ENCODE results near the gene SCRN2. TPM values are rescaled to one million over a fixed set of nuclear protein-coding genes. Genes with fewer than 3 reads are reported as not detected.

The SCRN2 gene
- total and polyA plus RNA-seq, 7 experiments from 2014 or later, result 27.5 to 55.9 (median 38.3) TPM

- Mint-ChIP-seq H3K4me1 (peaks cover 0 to 8% (median 0%) of the 10 kb centered on the region in 7 donors), H3K36me3 (peaks cover 0 to 4% (median 0%) of the 10 kb centered on the region in 5 donors), H3K9me3 (no peaks in the 10 kb centered on the region), H3K4me3 (no peak overlapping the region), H3K27ac (no peak overlapping the region), H3K27me3 (peaks cover 42 to 73% (median 47%) of the 10 kb centered on the region in 5 donors)
- no peak for ATAC-seq
- POLR2A ChIA-PET, result interaction anchor here (0.5 kb wide), 1 partner anchor 195 kb away, joined by 3 read pairs; no protein-coding TSS in a partner anchor
- Histone ChIP-seq H3K9me3 (ENCODE audit: control insufficient read depth in 2 of 3, low read length in 3 of 3) (no peaks in the 10 kb centered on the region), H3K4me3 (ENCODE audit: low read length) (no peak overlapping the region), H3K36me3 (ENCODE audit: control insufficient read depth in 2 of 3, insufficient read depth in 3 of 3, low read length in 3 of 3) (no peaks in the 10 kb centered on the region), H3K4me1 (ENCODE audit: control insufficient read depth in 2 of 2, insufficient read depth in 2 of 2, low read length in 2 of 2) (no peaks in the 10 kb centered on the region), H3K27ac (ENCODE audit: low read depth, low read length) (no peak overlapping the region), H3K27me3 (ENCODE audit: control insufficient read depth in 2 of 2, insufficient read depth in 2 of 2, low read length in 2 of 2) (no peaks in the 10 kb centered on the region)
- DNase-seq, result no peak
- CTCF ChIA-PET, result interaction anchor here (1.0 kb wide), 1 partner anchor 16 kb away, joined by 3 read pairs; no protein-coding TSS in a partner anchor
- intact Hi-C loops (cut with micrococcal nuclease), result no loop called here
Measured at GRCh38 chr17:47872019-47872650, 31.1 kb upstream of the SCRN2 start.

GRCh38 chr17:47871048-47871447, 30.0 kb upstream of the SCRN2 start:
- no peaks in the 10 kb centered on the region for H3K27me3 ChIP-seq (ENCODE audit: control insufficient read depth in 2 of 2, insufficient read depth in 2 of 2, low read length in 2 of 2)
- no peak overlapping the region for H3K4me3 Mint-ChIP-seq
- H3K9me3 Mint-ChIP-seq, result no peaks in the 10 kb centered on the region

GRCh38 chr17:47870056-47870455, 29.0 kb upstream of the SCRN2 start:
- H3K4me3 Mint-ChIP-seq, result no peak overlapping the region
- H3K4me1 ChIP-seq (ENCODE audit: control insufficient read depth in 2 of 2, insufficient read depth in 2 of 2, low read length in 2 of 2), result no peaks in the 10 kb centered on the region
- no peak overlapping the region for H3K27ac ChIP-seq (ENCODE audit: low read depth, low read length)
- H3K27me3 ChIP-seq (ENCODE audit: control insufficient read depth in 2 of 2, insufficient read depth in 2 of 2, low read length in 2 of 2), result no peaks in the 10 kb centered on the region
- DNase-seq, result no peak
- CTCF ChIA-PET, result no interaction called here
- no peaks in the 10 kb centered on the region for H3K9me3 Mint-ChIP-seq
- H3K4me3 ChIP-seq (ENCODE audit: low read length), result no peak overlapping the region
- H3K9me3 ChIP-seq (ENCODE audit: control insufficient read depth in 2 of 3, low read length in 3 of 3), result no peaks in the 10 kb centered on the region
- ATAC-seq, result no peak
- no peaks in the 10 kb centered on the region for H3K36me3 ChIP-seq (ENCODE audit: control insufficient read depth in 2 of 3, insufficient read depth in 3 of 3, low read length in 3 of 3)
- peaks cover 38 to 67% (median 43%) of the 10 kb centered on the region in 5 donors for H3K27me3 Mint-ChIP-seq
- no peaks in the 10 kb centered on the region for H3K36me3 Mint-ChIP-seq
- POLR2A ChIA-PET, result interaction anchor here (1.0 kb wide), 1 partner anchor 12 kb away, joined by 3 read pairs; no protein-coding TSS in a partner anchor
- no peak overlapping the region for H3K27ac Mint-ChIP-seq
- peaks cover 0 to 12% (median 6%) of the 10 kb centered on the region in 7 donors for H3K4me1 Mint-ChIP-seq
- intact Hi-C loops (cut with micrococcal nuclease), result no loop called here

More at GRCh38 chr17:47871048-47871447, 30.0 kb upstream of the SCRN2 start:
- Mint-ChIP-seq H3K4me1 (peaks cover 0 to 8% (median 0%) of the 10 kb centered on the region in 7 donors), H3K27ac (no peak overlapping the region), H3K36me3 (peaks cover 0 to 4% (median 0%) of the 10 kb centered on the region in 5 donors), H3K27me3 (peaks cover 42 to 73% (median 47%) of the 10 kb centered on the region in 5 donors)
- H3K36me3 ChIP-seq (ENCODE audit: control insufficient read depth in 2 of 3, insufficient read depth in 3 of 3, low read length in 3 of 3), result no peaks in the 10 kb centered on the region
- H3K27ac ChIP-seq (ENCODE audit: low read depth, low read length), result no peak overlapping the region
- CTCF ChIA-PET, result no interaction called here
- H3K4me1 ChIP-seq (ENCODE audit: control insufficient read depth in 2 of 2, insufficient read depth in 2 of 2, low read length in 2 of 2), result no peaks in the 10 kb centered on the region
- no peaks in the 10 kb centered on the region for H3K9me3 ChIP-seq (ENCODE audit: control insufficient read depth in 2 of 3, low read length in 3 of 3)
- POLR2A ChIA-PET, result no interaction called here
- DNase-seq (no peak), ATAC-seq (no peak)
- no peak overlapping the region for H3K4me3 ChIP-seq (ENCODE audit: low read length)
- intact Hi-C loops (cut with micrococcal nuclease), result no loop called here

GRCh38 chr17:47869114-47869513, 28.0 kb upstream of the SCRN2 start:
- POLR2A ChIA-PET, result interaction anchor here (1.0 kb wide), 1 partner anchor 11 kb away, joined by 3 read pairs; no protein-coding TSS in a partner anchor
- no peaks in the 10 kb centered on the region for H3K36me3 ChIP-seq (ENCODE audit: control insufficient read depth in 2 of 3, insufficient read depth in 3 of 3, low read length in 3 of 3)
- no peaks in the 10 kb centered on the region for H3K9me3 ChIP-seq (ENCODE audit: control insufficient read depth in 2 of 3, low read length in 3 of 3)
- intact Hi-C loops (cut with micrococcal nuclease), result no loop called here
- DNase-seq (no peak), ATAC-seq (no peak)
- Mint-ChIP-seq H3K27ac (no peak overlapping the region), H3K36me3 (no peaks in the 10 kb centered on the region), H3K4me3 (no peak overlapping the region), H3K27me3 (peaks cover 31 to 58% (median 37%) of the 10 kb centered on the region in 5 donors), H3K4me1 (peaks cover 0 to 19% (median 13%) of the 10 kb centered on the region in 7 donors), H3K9me3 (no peaks in the 10 kb centered on the region)
- no peaks in the 10 kb centered on the region for H3K27me3 ChIP-seq (ENCODE audit: control insufficient read depth in 2 of 2, insufficient read depth in 2 of 2, low read length in 2 of 2)
- no peaks in the 10 kb centered on the region for H3K4me1 ChIP-seq (ENCODE audit: control insufficient read depth in 2 of 2, insufficient read depth in 2 of 2, low read length in 2 of 2)
- no peak overlapping the region for H3K27ac ChIP-seq (ENCODE audit: low read depth, low read length)
- CTCF ChIA-PET, result no interaction called here
- H3K4me3 ChIP-seq (ENCODE audit: low read length), result no peak overlapping the region

GRCh38 chr17:47867813-47868533, 26.9 kb upstream of the SCRN2 start:
- ChIA-PET CTCF (interaction anchor here (0.6 to 1.1 kb wide), 2 partner anchors 23 to 24 kb away, joined by 3 to 4 read pairs; no protein-coding TSS in a partner anchor), POLR2A (no interaction called here)
- ATAC-seq (no peak), DNase-seq (no peak)
- Histone ChIP-seq H3K9me3 (ENCODE audit: control insufficient read depth in 2 of 3, low read length in 3 of 3) (no peaks in the 10 kb centered on the region), H3K4me3 (ENCODE audit: low read length) (no peak overlapping the region), H3K27me3 (ENCODE audit: control insufficient read depth in 2 of 2, insufficient read depth in 2 of 2, low read length in 2 of 2) (no peaks in the 10 kb centered on the region), H3K27ac (ENCODE audit: low read depth, low read length) (no peak overlapping the region), H3K4me1 (ENCODE audit: control insufficient read depth in 2 of 2, insufficient read depth in 2 of 2, low read length in 2 of 2) (no peaks in the 10 kb centered on the region), H3K36me3 (ENCODE audit: control insufficient read depth in 2 of 3, insufficient read depth in 3 of 3, low read length in 3 of 3) (no peaks in the 10 kb centered on the region)
- Mint-ChIP-seq H3K27me3 (peaks cover 23 to 47% (median 27%) of the 10 kb centered on the region in 5 donors), H3K27ac (no peak overlapping the region), H3K36me3 (no peaks in the 10 kb centered on the region), H3K4me3 (no peak overlapping the region), H3K9me3 (peaks cover 0 to 2% (median 0%) of the 10 kb centered on the region in 11 donors), H3K4me1 (peaks cover 0 to 22% (median 16%) of the 10 kb centered on the region in 7 donors)
- intact Hi-C loops (cut with micrococcal nuclease), result no loop called here

GRCh38 chr17:47866941-47867340, 25.9 kb upstream of the SCRN2 start:
- Mint-ChIP-seq H3K27me3 (peaks cover 20 to 40% (median 23%) of the 10 kb centered on the region in 5 donors), H3K4me3 (no peak overlapping the region), H3K27ac (peak overlapping the region in 1 of 9 donors; percentile 20), H3K4me1 (peaks cover 0 to 28% (median 16%) of the 10 kb centered on the region in 7 donors), H3K9me3 (peaks cover 0 to 2% (median 0%) of the 10 kb centered on the region in 11 donors), H3K36me3 (no peaks in the 10 kb centered on the region)
- intact Hi-C loops (cut with micrococcal nuclease), result no loop called here
- POLR2A ChIA-PET, result no interaction called here
- Histone ChIP-seq H3K4me1 (ENCODE audit: control insufficient read depth in 2 of 2, insufficient read depth in 2 of 2, low read length in 2 of 2) (no peaks in the 10 kb centered on the region), H3K9me3 (ENCODE audit: control insufficient read depth in 2 of 3, low read length in 3 of 3) (no peaks in the 10 kb centered on the region), H3K36me3 (ENCODE audit: control insufficient read depth in 2 of 3, insufficient read depth in 3 of 3, low read length in 3 of 3) (no peaks in the 10 kb centered on the region), H3K4me3 (ENCODE audit: low read length) (no peak overlapping the region), H3K27ac (ENCODE audit: low read depth, low read length) (no peak overlapping the region), H3K27me3 (ENCODE audit: control insufficient read depth in 2 of 2, insufficient read depth in 2 of 2, low read length in 2 of 2) (no peaks in the 10 kb centered on the region)
- no peak for DNase-seq
- ATAC-seq, result no peak
- CTCF ChIA-PET, result interaction anchor here (1.1 kb wide), 1 partner anchor 25 kb away, joined by 4 read pairs; no protein-coding TSS in a partner anchor

Measured in naive thymus-derived CD4-positive, alpha-beta T cell (primary cell).